IPS DF 19.7 (cell line): ENCODE measurements around the gene IL1F10.

Experiments
- DNase-seq: peaks from one replicate; pipeline ENCODE4 v3.0.0-alpha.2; 2013; ENCODE audit warnings: low read depth, low spot score

The IL1F10 gene

DNA sequence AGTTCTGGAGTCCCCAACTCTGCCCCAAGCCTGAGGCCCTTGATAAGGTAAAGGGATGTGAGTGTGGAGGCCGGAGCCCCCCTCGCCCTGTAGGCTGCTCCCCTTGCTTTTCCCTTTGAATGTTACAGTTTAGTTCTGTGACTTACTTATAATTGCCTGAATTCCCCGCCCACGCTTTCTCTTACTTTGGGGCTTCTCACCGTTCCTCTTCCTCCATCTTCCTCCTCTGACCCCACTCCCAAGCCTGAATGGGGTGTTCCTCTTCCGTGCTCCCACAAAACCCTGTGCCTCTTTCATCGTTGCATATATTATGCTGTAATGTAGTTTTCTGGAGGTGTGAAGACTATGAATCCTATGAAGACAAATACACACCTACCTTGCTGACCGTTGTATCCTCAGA lies 44.7 kb downstream of the IL1F10 start:
- no peak for DNase-seq

DNA sequence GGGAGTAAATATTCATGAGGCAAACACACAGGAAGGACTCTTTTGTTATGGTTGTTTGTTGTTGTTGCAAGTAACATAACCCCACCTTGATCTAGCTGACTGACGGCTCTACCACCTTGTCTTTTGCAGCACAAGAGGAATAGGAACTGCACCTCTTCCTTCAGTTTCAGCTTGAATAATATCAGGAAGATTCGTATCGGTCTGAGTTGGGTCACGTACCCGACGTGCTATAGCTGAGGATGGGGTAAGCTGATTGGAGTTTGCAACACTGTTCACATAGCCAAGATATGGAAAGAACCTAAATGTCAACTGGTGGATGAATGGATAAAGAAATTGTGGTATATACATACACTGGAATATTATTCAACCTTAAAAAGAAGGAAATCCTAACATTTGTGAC lies 45.1 kb downstream of the IL1F10 start:
- no peak for DNase-seq

DNA sequence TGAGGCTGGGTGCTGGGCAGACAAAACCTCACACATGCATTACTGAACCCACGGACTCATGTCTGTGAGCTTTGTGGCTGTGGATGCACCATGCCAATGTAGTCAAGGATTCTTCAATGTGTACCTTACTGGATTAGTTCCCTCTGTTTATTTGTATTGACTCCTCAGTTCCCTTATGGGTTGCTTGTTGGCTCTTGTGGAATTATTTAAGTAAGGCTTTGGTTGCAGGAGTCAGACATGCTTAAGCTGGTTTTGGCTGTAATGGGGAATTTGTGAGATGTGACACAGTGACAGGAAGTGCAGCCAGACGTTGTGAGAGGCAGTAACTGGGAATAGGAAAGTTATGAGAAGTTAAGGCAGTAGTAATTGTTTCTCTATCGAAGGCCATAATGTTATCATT lies 46.0 kb downstream of the IL1F10 start:
- DNase-seq: no peak

DNA sequence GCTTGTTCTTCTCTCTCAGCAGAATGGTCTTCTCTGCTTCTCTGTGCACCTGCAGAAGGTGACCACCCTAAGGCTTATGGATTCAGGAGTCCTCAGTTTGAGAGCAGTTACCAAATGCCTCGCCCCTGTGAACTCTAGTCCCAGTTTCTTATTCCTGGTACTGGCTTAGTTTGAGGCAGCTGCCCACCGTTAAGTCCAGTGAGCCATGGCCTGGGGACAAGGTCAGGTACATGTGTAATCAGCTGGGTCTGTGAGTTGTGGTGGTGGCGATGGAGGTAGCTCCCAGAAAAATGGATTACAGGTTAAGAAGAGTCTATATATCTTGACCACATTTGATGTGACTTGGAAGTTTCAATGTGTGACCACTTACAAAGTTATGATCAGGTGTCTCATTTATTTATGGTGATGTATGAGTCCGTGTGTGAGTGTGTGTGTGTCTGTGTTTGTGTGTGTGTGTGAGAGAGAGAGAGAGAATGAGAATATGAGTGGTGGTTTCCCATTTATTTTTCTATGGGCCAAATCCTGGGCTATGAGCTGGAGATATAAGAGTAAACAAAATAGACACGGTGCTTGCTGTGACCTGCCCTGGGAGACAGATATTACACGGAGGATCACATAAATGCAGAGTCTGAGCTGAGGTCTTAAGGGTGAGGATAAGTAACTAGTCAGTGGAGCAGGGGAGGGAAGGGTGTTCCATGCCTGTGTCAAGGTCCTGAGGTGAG lies 46.6 kb downstream of the IL1F10 start:
- DNase-seq: no peak

DNA sequence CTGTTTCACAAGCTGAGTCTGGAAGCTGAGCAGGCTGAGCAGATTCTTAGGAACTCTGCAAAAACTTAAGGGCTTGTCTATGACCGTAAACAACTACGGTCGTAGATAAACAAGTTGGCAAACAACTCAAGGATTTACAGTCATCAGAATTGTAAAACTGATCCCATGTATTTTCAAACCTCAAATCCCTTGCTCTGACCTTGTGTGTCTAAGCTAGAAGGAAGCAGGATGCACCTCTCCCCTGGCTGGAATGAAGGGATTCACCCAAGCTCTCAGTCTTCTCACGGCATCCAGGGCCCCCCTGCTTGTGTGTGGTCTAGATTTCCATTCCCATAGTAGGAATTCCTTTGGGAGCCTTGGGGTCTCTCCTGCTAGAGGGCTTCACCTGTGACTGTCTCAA lies 47.2 kb downstream of the IL1F10 start:
- DNase-seq: no peak

DNA sequence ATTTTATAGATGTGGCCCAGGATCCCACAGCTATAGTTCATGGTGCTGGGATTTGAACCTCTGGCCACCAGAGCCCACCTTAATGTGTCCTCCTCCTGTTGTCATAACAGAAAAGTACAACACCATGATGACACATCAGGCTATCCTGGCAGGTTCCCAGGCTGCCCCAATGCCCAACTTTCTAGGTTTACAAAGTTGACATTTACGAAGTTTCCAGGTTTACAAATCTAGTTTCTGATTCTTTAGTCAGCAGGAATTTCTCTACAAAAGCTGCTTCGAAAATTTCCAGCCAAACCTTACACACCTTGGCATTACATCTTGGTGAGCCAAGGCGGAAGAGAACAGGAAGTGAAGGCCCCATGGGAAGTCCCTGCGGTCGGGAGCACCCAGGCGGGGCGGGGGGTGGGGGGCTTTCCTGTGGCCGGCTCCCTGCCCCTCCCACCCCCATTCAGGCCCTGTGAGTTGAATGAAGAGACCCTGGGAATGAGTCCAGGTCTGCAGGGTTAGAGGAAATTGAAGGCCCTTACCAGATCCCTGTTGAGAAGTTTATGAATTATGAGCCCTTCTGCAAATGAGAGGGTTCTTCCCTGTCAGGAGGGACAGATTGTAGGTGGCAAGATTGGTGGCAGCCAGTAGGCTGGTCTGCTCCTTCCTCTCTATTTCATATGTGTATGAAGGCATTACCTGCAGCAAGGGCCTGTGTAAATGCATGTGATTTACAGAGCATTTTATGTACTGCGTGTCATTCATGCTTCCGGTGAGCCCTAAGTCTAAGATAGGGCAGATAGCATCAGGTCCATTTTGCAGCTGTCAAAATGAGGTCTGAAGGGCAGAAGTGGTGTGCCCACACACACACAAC lies 48.6 kb downstream of the IL1F10 start:
- DNase-seq: no peak

DNA sequence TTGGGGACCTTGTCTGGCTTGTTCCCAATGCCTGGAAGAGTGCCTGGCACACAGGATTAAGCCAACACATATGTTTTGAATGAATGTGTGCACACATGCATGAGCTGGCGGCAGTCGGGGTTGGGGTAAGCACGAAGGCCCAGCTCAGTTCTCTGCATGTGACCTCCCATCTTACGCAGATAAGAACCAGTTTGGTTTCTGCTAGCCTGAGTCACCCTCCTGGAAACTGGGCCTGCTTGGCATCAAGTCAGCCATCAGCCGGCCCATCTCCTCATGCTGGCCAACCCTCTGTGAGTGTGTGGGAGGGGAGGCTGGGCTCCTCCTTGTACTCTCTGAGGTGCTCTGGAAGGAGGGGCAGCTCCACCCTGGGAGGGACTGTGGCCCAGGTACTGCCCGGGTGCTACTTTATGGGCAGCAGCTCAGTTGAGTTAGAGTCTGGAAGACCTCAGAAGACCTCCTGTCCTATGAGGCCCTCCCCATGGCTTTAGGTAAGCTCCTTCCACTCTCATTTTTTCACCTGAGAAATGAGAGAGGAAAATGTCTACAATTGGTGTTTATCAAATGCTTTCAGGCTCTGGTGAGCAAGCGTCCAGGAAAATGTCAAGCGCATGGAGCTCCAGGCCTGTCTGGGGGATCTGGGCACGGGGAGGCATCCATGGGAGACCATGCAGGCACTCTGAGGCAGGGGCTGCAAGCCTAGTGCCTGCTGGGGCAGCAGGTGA lies 49.9 kb downstream of the IL1F10 start:
- no peak for DNase-seq

DNA sequence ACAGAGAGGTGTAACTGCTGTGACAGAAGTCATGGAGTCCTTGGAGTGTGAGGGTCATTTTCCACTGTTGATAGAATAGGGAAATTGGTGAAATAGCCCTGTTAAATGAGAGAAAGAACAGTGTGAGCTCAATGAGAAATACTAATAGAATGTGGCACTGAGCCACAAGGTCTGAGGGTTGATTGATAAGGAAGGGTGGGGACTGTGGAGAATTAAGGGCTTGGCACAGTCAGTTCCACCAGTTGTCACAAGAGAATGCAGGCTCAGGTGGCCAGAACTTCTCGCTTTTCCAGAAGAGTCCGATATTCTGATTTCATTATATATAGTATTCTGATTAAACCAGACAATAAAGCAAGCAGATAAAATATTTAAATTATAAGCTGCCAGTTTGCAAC lies 50.5 kb downstream of the IL1F10 start:
- no peak for DNase-seq

DNA sequence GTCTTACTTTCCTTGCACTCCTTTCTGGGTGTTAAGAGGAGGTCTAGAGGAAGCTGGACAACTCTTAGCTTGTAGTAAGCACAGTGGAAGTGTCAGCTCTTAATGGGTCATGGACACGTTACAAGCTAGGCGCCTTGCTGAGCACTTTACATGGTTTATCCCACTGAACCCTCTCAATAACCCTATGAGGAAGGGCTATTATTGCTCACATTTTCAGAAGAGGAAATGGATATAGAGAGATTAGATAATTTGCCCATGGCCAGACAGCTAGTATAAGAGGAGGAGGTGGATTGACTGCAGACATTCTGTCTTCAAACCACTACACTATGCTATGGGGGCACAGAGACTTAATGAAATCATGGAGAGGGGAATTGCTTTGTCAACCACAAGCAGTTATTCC lies 51.3 kb downstream of the IL1F10 start:
- no peak for DNase-seq

DNA sequence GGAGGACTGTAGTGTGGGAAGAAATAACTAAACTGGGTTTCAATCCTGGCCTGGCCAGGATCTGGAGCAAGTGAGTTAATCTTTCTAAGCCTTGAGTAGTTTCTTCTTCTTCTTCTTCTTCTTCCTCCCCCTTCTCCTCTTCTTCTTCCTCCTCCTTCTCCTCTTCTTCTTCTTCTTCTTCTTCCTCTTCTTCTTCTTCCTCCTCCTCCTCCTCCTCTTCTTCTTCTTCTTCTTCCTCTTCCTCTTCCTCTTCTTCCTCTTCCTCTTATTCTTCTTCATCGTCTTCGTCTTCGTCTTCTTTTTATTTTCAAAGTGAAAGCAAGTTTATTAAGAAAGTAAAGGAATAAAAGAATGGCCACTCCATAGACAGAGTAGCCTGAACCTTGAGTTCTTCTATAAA lies 53.1 kb downstream of the IL1F10 start:
- no peak for DNase-seq

DNA sequence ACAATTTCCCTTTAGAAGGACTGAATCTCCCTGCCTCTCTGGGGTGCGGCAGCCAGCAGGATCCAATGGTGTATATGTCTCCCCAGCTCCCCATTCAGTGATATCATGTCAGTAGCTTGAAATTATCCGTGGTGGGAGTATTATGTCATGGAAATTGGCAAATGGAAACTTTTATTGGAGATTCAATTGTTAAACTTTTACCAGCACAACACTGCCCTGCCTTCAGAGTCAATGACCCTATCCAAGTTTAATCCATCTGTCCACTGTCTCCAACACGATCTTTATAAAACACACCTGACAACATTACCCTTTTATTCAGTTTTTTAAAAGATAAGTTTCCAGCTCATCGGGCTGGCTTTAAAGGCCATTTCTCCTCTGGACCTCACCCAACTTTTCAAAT lies 54.6 kb downstream of the IL1F10 start:
- no peak for DNase-seq

DNA sequence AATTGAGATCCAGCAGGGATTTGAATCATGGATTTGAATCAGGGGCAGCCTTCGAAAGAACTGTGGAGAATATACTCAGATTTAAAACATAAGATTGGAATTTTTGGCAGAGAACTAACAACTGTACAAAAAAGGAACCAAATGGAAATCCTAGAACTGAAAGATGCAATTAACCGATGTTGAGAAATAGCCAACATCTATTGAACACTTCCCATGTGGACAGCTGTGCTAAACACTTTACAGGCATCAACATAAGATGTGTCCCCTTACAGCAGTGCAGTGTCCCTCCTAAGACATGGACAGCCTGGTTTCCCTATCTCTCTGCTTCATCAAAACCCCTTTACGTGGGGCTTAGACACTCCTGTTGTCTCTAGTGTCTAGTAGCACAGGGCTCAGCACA lies 56.0 kb downstream of the IL1F10 start:
- DNase-seq: no peak

DNA sequence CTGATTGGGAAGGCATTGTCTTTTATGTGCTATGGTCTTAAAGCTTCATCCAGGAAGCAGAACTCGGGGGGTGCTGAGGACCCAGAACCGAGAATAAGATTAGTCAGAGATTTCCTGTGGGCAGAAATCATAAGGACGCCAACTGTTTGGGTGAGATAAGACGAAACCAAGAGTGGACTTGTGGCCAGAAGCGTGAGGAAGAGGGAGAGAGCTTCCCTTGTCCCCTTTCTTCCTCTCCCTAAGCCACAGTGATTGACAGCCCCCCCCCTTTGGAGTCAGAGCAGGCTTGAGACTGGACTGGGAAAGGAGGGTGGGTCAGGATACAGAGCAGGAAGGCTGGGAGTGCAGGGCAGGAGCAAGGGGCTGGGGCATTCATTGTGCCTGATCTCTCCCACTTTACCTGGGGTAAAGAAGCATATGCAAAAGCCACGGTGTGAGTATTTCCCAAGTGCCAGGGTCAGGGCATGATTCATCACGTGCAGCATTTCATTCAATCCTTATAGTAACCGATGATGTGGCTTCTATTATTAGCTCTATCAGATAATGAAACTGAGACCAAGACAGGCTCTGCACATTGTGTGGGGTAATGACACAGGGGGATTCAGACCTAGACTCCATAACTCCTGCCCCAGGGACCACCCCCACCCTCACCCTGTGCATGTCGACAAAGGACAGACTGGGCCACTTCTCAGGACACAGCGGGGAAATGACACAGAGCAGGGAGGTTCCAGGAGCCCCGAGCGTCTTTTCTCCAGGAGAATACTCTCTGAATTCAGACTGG lies 56.6 kb downstream of the IL1F10 start:
- no peak for DNase-seq
